Hepatic stellate cell (primary cell): ENCODE measurements around the gene SASH3.
"Not testable (repeated sequence)": the region's sequence is repeated elsewhere in the genome, so short reads cannot be mapped to it uniquely, and the experiment has no call there.

Experiments
- DNase-seq: peaks from one replicate; pipeline ENCODE4 v3.0.0; 2011; ENCODE audit warnings: low spot score

SASH3 gene

GRCh38 chrX:129779747-129780146 lies at the start of gene SASH3:
TSS of gene SASH3 (plus strand) at chrX:129779949. CDS start at chrX:129780098, 149 bp downstream.
- no peak for DNase-seq

- DNase-seq: no peak
Measured at GRCh38 chrX:129731228-129731627, 48.5 kb upstream of the SASH3 start.

GRCh38 chrX:129732857-129733256 lies 46.9 kb upstream of the SASH3 start:
- no peak for DNase-seq

DNA sequence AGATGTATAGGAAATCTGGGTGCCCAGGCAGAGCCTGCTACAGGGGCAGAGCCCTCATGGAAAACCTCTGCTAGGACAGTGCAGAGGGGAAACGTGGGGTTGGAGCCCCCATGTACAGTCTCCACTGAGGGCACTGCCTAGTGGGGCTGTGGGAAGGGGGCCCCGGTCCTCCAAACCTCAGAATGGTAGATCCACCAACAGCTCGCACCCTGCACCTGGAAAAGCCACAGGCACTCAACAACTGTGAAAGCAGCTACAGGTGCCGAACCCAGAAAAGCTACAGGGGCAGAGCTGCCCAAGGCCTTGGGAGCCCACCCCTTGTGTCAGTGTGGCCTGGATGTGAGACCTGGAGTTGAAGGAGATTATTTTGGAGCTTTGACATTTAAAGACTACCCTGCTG lies 46.4 kb upstream of the SASH3 start:
- DNase-seq: no peak

DNA sequence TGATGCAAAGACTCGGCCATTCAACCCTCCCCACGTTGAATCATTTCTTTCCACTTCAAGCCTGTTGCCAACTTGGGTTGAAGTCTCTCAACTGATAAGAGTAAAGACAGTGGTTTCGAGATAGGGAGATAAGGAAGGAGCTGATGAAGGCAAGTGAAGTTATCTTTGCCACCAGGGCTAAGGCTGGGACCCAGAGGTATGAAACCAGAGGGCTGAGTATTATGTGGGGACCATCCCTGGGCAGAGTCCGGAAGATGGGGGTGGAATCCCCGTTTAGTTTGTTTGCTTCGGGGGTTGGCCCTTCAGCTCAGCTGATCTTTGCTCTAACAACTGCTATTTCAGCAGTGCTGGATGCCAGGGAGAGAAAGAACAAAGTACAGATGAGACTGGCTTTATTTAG lies 43.3 kb upstream of the SASH3 start:
- DNase-seq: no peak

DNA sequence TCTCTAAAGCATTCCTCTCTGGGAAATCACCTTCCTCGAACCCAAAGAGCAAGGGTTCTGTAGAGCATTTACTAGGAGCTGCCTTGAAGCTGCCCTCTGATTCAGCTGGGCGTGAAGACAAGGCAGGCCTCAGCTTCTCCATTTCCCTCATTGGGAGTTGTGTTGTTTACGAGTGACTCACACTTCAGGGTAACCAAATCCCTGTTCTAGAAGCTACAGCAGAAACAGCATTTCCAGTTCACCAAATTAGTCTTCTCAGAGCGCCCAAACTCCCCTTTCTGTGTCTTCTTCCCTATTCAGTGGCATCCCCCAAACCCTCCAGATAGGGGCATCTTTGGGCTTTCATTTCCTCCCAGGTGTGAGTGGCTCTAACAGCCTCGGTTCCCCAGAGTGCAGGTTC lies 41.8 kb upstream of the SASH3 start:
- DNase-seq: no peak

DNA sequence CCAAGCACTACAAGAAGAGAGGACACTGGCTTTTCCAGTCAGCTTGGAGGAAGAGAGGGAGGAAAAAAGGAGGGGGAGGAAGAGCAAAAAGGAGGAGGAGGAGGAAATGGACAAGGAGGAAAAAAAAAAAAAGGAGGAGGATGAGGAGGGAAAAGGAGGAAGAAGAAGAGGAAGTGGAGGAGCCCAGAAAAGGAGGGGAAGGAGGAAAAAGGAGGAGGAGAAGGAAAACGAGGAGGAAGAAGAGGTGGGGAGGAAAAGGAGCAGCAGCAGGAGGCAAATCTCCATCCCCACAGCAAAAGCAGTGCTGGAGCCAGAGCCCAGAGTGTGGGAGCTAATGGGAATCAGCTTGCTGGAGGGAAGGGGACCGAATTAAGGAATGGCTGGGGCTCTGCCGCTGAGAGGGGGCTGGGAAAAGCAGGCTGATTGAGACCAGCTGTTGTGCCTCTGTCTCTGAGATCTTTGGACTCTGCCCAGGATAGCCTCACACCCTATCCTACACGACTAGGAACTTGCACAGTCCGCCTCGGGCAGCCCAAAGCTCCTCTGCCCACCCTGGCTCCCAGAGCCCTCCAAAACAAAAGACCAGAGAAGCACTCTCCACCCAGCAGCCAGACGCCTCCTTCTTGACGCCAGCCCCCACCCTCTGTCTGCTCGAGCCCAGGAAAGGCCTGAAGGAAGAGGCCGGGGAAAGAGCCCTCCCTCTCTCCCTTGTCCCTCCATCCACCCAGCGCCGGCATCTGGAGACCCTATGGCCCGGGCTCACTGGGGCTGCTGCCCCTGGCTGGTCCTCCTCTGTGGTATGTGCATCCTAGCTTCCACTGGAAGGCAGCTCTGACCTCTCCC lies 41.1 kb upstream of the SASH3 start, which contains the start of gene XPNPEP2:
XPNPEP2 (plus strand) TSS at position 514 of the 843 bp plus-strand sequence; CDS start at position 749, 235 bp downstream.
- DNase-seq: no peak

GRCh38 chrX:129739578-129739977 lies 40.2 kb upstream of the SASH3 start:
- no peak for DNase-seq

DNA sequence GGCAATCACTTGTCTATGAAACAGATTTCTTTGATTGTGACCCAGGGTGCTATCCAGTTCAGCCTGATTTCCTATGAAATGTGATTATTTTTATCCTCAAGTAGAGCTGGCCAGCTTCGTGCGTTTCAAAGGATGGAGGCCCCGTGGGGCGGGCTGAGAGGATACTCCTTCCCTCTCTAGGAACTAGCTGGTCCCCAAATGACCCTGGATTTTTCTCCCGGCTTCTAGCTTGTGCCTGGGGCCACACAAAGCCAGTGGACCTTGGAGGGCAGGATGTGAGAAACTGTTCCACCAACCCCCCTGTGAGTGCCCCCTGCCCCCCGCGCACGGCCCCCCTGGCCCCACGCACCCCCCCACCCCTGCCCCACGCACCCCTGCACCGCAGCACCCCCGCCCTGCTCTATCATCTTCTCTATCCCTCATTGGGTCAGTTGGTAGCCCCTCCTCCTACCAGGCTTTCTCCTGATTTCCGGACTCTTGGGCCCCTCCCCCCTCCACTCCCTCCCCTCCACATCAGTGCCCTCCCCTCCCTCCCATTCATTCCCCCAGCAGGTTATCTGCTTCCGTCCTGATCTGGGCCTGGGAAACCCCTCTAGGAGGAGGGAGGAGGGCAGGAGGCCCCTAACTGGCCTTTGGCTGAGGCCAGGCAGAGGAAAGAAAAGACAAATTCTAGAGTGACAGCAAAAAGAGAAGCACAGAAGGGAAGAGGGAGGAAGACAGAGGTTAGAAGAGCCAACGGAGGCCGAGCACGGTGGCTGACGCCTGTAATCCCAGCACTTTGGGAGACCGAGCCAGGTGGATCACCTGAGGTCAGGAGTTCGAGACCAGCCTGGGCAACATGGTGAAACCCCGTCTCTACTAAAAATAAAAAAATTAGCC lies 37.6 kb upstream of the SASH3 start:
- no peak for DNase-seq

GRCh38 chrX:129742759-129743152 lies 37.0 kb upstream of the SASH3 start:
- not testable (repeated sequence) for DNase-seq

GRCh38 chrX:129743821-129744220 lies 35.9 kb upstream of the SASH3 start:
- no peak for DNase-seq

GRCh38 chrX:129744861-129745321 lies 34.9 kb upstream of the SASH3 start:
- DNase-seq: no peak

DNA sequence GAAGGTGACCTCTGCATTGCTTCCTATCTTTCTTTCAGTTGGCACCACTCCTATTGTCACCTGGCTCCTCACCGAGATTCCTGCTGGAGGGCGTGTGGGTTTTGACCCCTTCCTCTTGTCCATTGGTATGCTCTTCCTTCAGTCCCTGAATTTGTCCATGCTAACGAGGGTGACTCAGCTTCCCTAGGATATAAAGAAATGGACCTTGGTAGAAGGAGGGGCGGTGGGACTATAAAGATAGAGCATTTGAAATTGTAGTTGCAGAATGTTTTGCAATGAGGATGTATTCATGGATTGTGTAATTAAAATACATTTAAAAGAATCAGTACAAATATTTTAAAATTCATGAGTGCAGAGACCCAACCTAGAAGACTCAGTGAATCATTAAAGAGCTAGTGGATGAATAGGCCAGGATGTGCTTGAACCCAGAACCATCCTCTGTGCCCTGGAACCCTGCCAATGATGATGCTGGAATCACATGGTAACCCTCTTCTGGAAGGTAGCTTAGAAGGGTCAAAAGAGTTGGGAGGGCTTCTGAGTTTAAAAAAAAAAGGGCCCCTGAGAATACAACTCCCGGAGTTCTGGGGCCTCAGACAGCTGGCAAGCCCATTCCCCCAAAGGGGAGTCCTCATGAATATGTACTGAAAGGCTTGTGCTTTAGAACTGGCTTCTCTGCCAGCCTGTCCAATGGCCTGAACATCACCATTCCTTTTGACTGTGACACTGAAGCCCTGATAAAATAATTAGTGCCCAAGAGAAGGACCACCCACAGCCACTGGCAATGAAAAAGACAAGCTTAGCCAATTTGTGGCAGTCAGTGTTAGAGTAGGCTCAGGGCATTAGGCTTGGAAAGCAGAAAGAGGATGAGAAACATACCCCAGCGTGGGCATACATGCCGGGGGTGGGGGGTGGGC lies 32.9 kb upstream of the SASH3 start:
- DNase-seq: no peak

DNA sequence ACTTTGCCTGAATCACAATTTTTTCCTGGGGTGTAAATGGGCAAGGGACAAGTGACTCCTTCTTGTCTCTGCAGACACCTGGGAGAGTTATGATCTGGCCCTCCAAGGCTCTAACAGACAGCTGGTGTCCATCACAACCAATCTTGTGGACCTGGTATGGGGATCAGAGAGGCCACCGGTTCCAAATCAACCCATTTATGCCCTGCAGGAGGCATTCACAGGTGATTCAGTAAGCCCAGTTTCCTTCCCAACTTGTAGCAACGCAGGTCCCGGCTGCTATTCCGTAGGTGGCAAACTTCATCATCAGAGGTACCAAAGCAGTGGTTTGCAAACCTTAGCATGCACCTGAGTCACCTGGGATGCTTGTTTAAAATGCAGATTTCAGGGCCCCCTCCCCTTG lies 32.2 kb upstream of the SASH3 start:
- no peak for DNase-seq

DNA sequence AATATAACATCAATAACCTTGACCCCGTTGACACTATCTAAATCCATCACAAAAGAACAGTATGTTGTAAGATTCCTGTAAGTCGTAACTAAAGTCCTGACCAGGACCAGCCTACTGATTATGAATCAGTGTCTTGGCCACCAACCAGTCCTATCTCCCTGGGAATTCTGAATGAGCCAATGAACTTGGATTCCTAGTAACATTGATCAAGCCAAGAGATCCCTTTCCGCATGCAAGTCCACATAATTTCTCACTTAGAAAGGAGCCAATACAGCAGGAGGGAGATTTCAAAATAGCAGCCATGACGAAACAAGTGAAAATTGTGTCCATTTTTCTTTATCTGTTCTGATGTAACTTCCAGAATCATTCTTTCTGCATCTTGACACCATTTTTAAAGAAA lies 31.4 kb upstream of the SASH3 start:
- no peak for DNase-seq

DNA sequence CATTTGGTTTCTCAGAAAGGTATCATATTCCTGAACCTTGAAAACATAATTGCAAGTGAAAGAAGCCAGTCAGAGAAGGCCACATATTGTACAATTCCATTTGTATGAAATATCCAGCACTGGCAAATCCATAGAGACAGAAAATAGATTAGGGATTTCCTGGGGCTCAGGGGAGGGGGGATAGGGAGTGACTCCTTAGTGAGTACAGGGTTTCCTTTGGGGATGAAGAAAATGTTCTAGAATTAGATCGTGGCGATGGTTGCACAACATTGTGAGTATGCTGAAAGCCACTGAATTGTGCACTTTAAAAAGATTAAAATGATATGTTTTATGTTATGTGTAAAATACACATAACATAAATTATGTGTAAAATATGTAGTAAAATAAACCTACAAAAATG lies 30.7 kb upstream of the SASH3 start:
- no peak for DNase-seq

DNA sequence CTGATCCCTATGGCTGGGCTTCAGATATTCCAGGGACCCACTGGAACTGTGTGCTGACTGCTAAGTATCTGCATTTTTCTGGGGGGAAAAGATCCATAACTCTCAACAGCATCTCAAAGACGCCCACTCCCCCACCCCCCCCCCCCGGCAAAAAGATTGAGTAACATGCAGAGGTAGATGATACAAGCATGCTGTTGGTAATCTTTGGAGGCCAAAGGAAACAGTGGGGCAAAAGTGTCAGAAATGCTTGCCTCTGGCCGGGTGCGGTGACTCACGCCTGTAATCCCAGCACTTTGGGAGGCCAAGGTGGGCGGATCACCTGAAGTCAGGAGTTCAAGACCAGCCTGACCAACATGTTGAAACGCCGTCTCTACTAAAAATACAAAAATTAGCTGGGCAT lies 28.8 kb upstream of the SASH3 start:
- no peak for DNase-seq

- no peak for DNase-seq
Measured at GRCh38 chrX:129754056-129755024, 25.4 kb upstream of the SASH3 start.

- no peak for DNase-seq
Measured at GRCh38 chrX:129755779-129756650, 23.7 kb upstream of the SASH3 start.
